SK-N-SH (cell line): ENCODE data around the gene RFTN1.

Source experiments
- CHD2 ChIP-seq: fragments of 150-350 bp; IDR thresholded peaks from 2 replicates; pipeline ENCODE4 v1.6.1; 2018; ENCODE audit warnings: low read length; ENCODE audit not compliant: partially characterized antibody
- CTCF ChIP-seq: fragments of 200-600 bp; sonication (generic); IDR thresholded peaks from 2 replicates; pipeline ENCODE4 v1.6.1; 2017; ENCODE audit warnings: antibody characterized with exemption, mild to moderate bottlenecking, moderate library complexity
- EP300 ChIP-seq, 2 experiments: IDR thresholded peaks; 2 replicates each; pipeline versions ENCODE4 v1.4.0 to v1.6.1; 2012; ENCODE audit warnings: borderline replicate concordance in 1 of 2, low read depth in 1 of 2, low read length in 1 of 2
- MAX ChIP-seq: IDR thresholded peaks from 2 replicates; pipeline ENCODE4 v1.4.0; 2012; ENCODE audit warnings: low read depth
- MEF2A ChIP-seq: IDR thresholded peaks from 2 replicates; pipeline ENCODE4 v1.4.0; 2012; ENCODE audit warnings: low read depth, borderline replicate concordance
- RAD21 ChIP-seq: IDR thresholded peaks from 2 replicates; pipeline ENCODE4 v1.6.1; 2012; ENCODE audit warnings: mild to moderate bottlenecking, low read length
- SIN3A ChIP-seq: IDR thresholded peaks from 2 replicates; pipeline ENCODE4 v1.6.1; 2012; ENCODE audit warnings: low read depth, mild to moderate bottlenecking, low read length, moderate library complexity, borderline replicate concordance

GRCh38 chr3:16490062-16490619 lies 23.4 kb downstream of the RFTN1 start:
- no peak for TF ChIP-seq SIN3A
- no peak; the same call in 1 of the 2 replicates for TF ChIP-seq RAD21
- no peak for TF ChIP-seq CTCF
- peak in 1 of 2 experiments; percentile 63; a peak in 1 of 4 replicates for TF ChIP-seq EP300 (IDR thresholded peaks at IDR 0.05; ENCODE audit: borderline replicate concordance in 1 of 2, low read depth in 1 of 2, low read length in 1 of 2)
- no peak for TF ChIP-seq CHD2
- no peak for TF ChIP-seq MAX
- no peak for TF ChIP-seq MEF2A
